Spleen (tissue), 7 donors: Measurements from ENCODE around the gene MARS1.

ENCODE experiments used
- POLR2A ChIP-seq, 3 donors: fragments of 450-650 bp; IDR thresholded peaks; one replicate each; pipeline ENCODE4 v1.5.1; 2017; ENCODE audit warnings: antibody characterized with exemption in 3 of 3, mild to moderate bottlenecking in 1 of 3
- TF ChIP-seq, protein P1 (sequence below), 11 experiments: fragments of 200-600 bp in 7 of 11; fragments of 450-650 bp in 4 of 11; sonication (generic) in 4 of 11; IDR thresholded peaks in 8 of 11; conservative IDR thresholded peaks in 3 of 11; 1 replicate in 7 of 11; 2 replicates in 4 of 11; pipeline versions ENCODE4 v1.4.0 to v1.8.0; 2016 to 2021; ENCODE audit warnings: antibody characterized with exemption in 11 of 11, inconsistent platforms in 4 of 11, mild to moderate bottlenecking in 1 of 11
- donor health status: DM: no; HTN: no; CAD: no; lungs with moderate emphysema.
- donor health status: DM: no; HTN: no; CAD: no.
- donor health status: DM: no; HTN: no; CAD: no.

DNA sequence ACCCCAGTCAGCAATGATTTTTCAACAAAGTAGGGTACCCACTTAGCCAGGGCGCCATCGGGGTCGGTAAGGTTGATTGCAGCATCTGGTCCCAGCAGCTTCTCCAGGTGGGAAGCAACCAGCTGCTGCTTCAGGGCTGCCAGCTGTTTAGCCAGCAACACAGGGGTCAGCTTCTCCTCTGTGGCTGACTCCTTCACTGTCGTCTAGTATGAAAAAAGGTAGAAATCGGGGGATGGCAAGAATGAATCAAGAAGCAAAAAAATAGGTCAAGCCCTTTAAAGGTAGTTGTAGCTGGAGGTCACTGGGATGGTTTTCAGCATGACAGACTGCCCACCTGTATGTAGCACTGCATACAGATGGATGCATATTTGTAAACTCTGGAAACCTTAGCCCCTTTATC lies 46.4 kb downstream of the MARS1 start:
- TF ChIP-seq, protein P1, sequence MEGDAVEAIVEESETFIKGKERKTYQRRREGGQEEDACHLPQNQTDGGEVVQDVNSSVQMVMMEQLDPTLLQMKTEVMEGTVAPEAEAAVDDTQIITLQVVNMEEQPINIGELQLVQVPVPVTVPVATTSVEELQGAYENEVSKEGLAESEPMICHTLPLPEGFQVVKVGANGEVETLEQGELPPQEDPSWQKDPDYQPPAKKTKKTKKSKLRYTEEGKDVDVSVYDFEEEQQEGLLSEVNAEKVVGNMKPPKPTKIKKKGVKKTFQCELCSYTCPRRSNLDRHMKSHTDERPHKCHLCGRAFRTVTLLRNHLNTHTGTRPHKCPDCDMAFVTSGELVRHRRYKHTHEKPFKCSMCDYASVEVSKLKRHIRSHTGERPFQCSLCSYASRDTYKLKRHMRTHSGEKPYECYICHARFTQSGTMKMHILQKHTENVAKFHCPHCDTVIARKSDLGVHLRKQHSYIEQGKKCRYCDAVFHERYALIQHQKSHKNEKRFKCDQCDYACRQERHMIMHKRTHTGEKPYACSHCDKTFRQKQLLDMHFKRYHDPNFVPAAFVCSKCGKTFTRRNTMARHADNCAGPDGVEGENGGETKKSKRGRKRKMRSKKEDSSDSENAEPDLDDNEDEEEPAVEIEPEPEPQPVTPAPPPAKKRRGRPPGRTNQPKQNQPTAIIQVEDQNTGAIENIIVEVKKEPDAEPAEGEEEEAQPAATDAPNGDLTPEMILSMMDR (IDR thresholded peaks at IDR 0.05 in 8 of 11, conservative IDR thresholded peaks at IDR 0.05 in 3 of 11), result no peak
- no peak for TF ChIP-seq POLR2A (IDR thresholded peaks at IDR 0.05)
